Measurements from ENCODE around the gene MED13L. TPM values are rescaled to one million over a fixed set of nuclear protein-coding genes. Genes with fewer than 3 reads are reported as not detected.

Gene MED13L
- total and polyA plus RNA-seq, 2 of the 8 experiments (the other 6 are each of a cell fraction or from before 2014, with no cell fraction given) = 15.9 to 51.7 TPM

DNA sequence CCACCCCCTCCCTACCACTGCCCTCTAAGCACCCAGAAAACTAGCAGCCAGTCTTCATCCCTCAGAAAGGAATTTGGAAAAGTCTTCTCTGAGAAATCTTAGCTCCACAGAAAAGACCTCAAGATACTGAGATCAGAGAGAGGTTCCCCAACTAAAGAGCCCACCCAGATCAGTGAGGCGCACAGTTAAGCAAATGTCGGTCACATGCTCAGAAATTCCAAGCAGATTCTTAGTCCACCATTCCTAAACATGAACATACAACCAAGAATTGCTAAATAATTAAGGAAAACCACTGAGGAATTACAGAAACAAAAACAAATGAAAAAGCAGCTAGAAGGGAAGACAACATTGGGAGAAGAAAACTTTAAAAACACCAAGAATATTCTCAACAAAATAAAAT, 32.3 kb downstream of the MED13L start (continued):
- TF ChIP-seq SAP30 (IDR thresholded peaks at IDR 0.05; ENCODE audit: insufficient read depth, insufficient replicate concordance, low read length) (no peak), RAD21 (IDR thresholded peaks at IDR 0.05 in 1 of 2, conservative IDR thresholded peaks at IDR 0.05 in 1 of 2; ENCODE audit: low read depth in 2 of 2, low read length in 2 of 2) (no peak), SP1 (IDR thresholded peaks at IDR 0.05; ENCODE audit: low read depth, low read length) (no peak), RBBP5 (IDR thresholded peaks at IDR 0.05; ENCODE audit: borderline replicate concordance, low read depth, low read length) (no peak), TEAD4 (IDR thresholded peaks at IDR 0.05; ENCODE audit: low read depth, low read length) (no peak), TAF1 (IDR thresholded peaks at IDR 0.05; ENCODE audit: low read depth, low read length) (no peak), CBX5 (IDR thresholded peaks at IDR 0.05; ENCODE audit: low read depth, low read length) (no peak), CEBPB (IDR thresholded peaks at IDR 0.05; ENCODE audit: low read depth, low read length) (no peak)
